Uterus (tissue), 4 donors: ENCODE results near the gene SLFN14. TPM values are rescaled to one million over a fixed set of nuclear protein-coding genes. Genes with fewer than 3 reads are reported as not detected.

Experiments used
- DNase-seq, 2 donors: peaks; one replicate each; pipeline ENCODE4 v3.0.0-alpha.2; 2019 to 2020
- H3K27ac ChIP-seq, 2 donors: fragments of 200-600 bp; sonication (generic); 1 replicate in 1 of 2; 2 replicates in 1 of 2; pipeline ENCODE4 v1.5.1; 2016 to 2018
- H3K27me3 ChIP-seq, 2 donors: fragments of 200-600 bp; sonication (generic); one replicate each; pipeline ENCODE4 v1.5.1; 2018 to 2019; ENCODE audit warnings: control low read depth in 1 of 2
- H3K36me3 ChIP-seq, 2 donors: fragments of 200-600 bp; sonication (generic); one replicate each; pipeline ENCODE4 v1.5.1; 2019; ENCODE audit warnings: control low read depth in 1 of 2
- H3K4me1 ChIP-seq, 2 donors: fragments of 200-600 bp; sonication (generic); one replicate each; pipeline ENCODE4 v1.5.1; 2018 to 2019; ENCODE audit warnings: control low read depth in 1 of 2
- H3K4me3 ChIP-seq, 2 donors: fragments of 200-600 bp; sonication (generic); 1 replicate in 1 of 2; 2 replicates in 1 of 2; pipeline ENCODE4 v1.5.1; 2018 to 2019; ENCODE audit warnings: mild to moderate bottlenecking in 1 of 2
- H3K9me3 ChIP-seq, 2 donors: fragments of 200-600 bp; sonication (generic); one replicate each; pipeline ENCODE4 v1.5.1; 2019; ENCODE audit warnings: control low read depth in 1 of 2
- POLR2A ChIP-seq, 2 donors: fragments of 450-650 bp; IDR thresholded peaks; one replicate each; pipeline ENCODE4 v1.6.1; 2016; ENCODE audit warnings: antibody characterized with exemption in 2 of 2, mild to moderate bottlenecking in 1 of 2, moderate library complexity in 1 of 2
- intact Hi-C: fragments of 100-400 bp; cut with DNase I; formaldehyde crosslinking; loops from one replicate; pipeline ENCODE4 v1.15.1; 2023; ENCODE audit warnings: low total_unique reads
- total RNA-seq, 4 donors: library from RNA; depleted of rRNA in 3 of 4; stranded (reverse); fragments of >200 nt in 3 of 4; gene quantifications; one replicate each; pipeline versions ENCODE4 v1.1.0 to v1.2.4, GENCODE V29; 2014 to 2023
- TF ChIP-seq, protein P1 (sequence below), 4 experiments: fragments of 200-600 bp in 2 of 4; fragments of 450-650 bp in 2 of 4; sonication (generic) in 2 of 4; IDR thresholded peaks; one replicate each; pipeline ENCODE4 v1.5.1; 2016 to 2019; ENCODE audit warnings: antibody characterized with exemption in 4 of 4, mild to moderate bottlenecking in 2 of 4, moderate library complexity in 1 of 4
- donor health status: DM: yes; HTN: yes; CAD: no.

The SLFN14 gene
- total RNA-seq, 4 donors from 2014 or later: 0.76 TPM; not detected in 3

DNA sequence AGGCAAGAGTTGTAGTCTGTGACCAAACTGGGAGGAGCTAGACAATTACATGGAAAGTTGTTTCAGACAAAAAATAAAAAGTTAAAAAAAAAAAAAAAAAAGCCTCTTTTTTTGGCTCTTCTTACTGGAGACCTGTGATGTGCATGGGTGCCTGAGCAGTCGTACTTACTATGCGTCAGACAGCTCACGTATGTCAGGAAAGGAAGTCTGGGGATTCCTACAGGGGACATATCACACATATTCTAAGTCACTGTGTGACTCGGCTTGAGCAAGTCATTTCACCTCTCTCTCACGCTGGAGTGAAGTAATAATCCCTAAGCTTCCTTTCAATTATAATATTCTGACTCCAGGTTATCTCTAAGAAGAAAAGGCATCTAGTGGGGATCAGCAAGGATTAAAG, 6.0 kb downstream of the SLFN14 start:
- TF ChIP-seq, protein P1, sequence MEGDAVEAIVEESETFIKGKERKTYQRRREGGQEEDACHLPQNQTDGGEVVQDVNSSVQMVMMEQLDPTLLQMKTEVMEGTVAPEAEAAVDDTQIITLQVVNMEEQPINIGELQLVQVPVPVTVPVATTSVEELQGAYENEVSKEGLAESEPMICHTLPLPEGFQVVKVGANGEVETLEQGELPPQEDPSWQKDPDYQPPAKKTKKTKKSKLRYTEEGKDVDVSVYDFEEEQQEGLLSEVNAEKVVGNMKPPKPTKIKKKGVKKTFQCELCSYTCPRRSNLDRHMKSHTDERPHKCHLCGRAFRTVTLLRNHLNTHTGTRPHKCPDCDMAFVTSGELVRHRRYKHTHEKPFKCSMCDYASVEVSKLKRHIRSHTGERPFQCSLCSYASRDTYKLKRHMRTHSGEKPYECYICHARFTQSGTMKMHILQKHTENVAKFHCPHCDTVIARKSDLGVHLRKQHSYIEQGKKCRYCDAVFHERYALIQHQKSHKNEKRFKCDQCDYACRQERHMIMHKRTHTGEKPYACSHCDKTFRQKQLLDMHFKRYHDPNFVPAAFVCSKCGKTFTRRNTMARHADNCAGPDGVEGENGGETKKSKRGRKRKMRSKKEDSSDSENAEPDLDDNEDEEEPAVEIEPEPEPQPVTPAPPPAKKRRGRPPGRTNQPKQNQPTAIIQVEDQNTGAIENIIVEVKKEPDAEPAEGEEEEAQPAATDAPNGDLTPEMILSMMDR (IDR thresholded peaks at IDR 0.05): no peak
- no peak for TF ChIP-seq POLR2A (IDR thresholded peaks at IDR 0.05)
- Histone ChIP-seq H3K27me3 (no peaks in the 10 kb centered on the region), H3K27ac (no peak overlapping the region), H3K9me3 (no peaks in the 10 kb centered on the region), H3K36me3 (no peaks in the 10 kb centered on the region), H3K4me3 (no peak overlapping the region), H3K4me1 (no peaks in the 10 kb centered on the region)
- DNase-seq: no peak
- intact Hi-C loops: no loop called here

DNA sequence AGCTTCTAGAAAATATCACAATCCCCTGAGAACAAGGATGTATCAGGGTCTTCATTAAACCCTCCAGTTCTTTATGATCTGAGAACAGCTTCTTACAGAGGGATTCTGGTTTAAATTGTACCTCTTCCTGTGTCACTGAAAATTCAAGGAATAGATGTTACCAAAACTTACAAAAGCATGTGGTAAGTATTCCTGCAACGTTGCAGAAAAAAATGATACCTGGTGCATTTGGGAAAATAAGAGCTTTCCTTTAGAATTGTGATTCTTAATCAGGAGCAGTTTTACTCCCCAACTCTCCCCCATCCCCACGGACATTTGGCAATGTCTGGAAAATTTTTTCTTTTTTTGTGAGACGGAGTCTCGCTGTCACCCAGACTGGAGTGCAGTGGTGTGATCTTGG, 7.3 kb downstream of the SLFN14 start:
- H3K27ac ChIP-seq: no peak overlapping the region
- no peak overlapping the region for H3K4me3 ChIP-seq
- H3K36me3 ChIP-seq: no peaks in the 10 kb centered on the region
- intact Hi-C loops: no loop called here
- DNase-seq: no peak
- no peaks in the 10 kb centered on the region for H3K4me1 ChIP-seq
- no peaks in the 10 kb centered on the region for H3K27me3 ChIP-seq
- no peaks in the 10 kb centered on the region for H3K9me3 ChIP-seq
- no peak for TF ChIP-seq POLR2A (IDR thresholded peaks at IDR 0.05)
- TF ChIP-seq, protein P1 (IDR thresholded peaks at IDR 0.05): no peak

DNA sequence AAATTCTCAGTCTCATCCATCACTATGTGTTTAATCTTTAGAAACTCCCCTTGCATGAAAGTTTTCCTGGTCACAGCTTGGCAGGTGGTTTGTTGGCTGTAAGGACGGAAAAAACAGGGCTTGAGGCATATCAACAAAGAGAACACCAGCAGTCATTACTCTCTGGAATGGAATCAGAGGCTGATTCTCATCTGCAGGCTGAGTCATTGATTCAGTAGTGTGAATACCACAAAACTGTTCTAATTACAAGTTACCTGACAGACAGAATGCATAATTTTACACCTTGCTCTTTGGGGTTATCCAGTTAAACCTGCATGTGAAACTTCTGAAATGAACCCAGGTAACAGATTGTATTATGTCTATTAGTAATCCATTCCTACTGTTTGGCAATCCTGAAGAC, 11.6 kb downstream of the SLFN14 start:
- TF ChIP-seq, protein P1 (IDR thresholded peaks at IDR 0.05): no peak
- TF ChIP-seq POLR2A (IDR thresholded peaks at IDR 0.05): no peak
- Histone ChIP-seq H3K4me3 (no peak overlapping the region), H3K36me3 (no peaks in the 10 kb centered on the region), H3K27ac (no peak overlapping the region), H3K4me1 (no peaks in the 10 kb centered on the region), H3K9me3 (no peaks in the 10 kb centered on the region), H3K27me3 (no peaks in the 10 kb centered on the region)
- intact Hi-C loops: no loop called here
- no peak for DNase-seq

DNA sequence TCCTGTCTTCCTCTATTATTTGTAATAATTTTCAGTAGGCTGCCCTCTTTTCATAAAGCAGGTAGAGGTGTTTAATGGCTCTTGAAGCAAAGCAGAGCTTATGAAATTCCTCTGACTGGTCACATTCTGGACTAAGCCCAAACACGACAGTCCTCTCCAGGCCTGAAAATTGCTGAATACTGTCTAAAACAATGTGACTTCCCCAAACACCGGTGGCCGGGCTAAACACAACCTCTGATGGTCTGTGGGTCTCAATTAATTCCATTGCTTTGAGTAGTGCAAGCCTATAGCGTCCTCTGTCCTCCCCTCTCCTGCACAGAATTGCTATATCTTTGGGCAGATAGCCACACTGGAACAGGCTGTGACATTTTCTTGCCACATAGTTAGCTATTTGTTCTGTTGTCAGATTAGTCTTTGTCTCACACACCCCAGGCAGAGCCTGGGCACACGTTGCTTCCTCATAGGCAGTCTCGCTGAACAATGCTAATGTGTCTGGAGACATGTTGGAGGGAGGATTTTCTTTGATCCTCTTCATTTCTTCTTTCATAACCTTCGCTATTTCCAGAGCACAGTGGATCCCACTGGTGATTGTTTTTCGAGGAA, 12.3 kb downstream of the SLFN14 start:
- no peak for DNase-seq
- no peak overlapping the region for H3K4me3 ChIP-seq
- H3K9me3 ChIP-seq: no peaks in the 10 kb centered on the region
- H3K27me3 ChIP-seq: no peaks in the 10 kb centered on the region
- intact Hi-C loops: no loop called here
- no peaks in the 10 kb centered on the region for H3K36me3 ChIP-seq
- no peak overlapping the region for H3K27ac ChIP-seq
- TF ChIP-seq, protein P1 (IDR thresholded peaks at IDR 0.05): no peak
- TF ChIP-seq POLR2A (IDR thresholded peaks at IDR 0.05): no peak
- no peaks in the 10 kb centered on the region for H3K4me1 ChIP-seq

DNA sequence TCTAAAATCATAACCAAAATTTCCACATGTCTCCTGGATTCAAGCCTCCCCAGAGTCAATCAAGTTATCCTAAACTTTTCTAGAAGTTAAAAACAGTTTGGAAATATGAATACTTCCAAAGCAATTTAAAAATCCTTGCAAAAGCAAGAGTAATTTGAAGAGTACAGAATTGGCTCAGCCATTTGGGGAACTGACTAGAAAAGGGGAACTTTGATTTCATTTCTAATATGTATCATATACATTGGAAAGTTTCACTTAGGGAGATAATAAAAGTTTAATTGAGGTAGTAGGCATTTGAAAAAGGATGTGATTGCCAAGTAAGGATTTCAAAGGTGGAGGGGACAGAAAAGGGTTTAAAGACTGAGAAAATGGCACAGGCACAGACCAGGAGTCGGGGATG, 14.1 kb downstream of the SLFN14 start:
- H3K4me1 ChIP-seq: no peaks in the 10 kb centered on the region
- TF ChIP-seq, protein P1 (IDR thresholded peaks at IDR 0.05): no peak
- no peak for TF ChIP-seq POLR2A (IDR thresholded peaks at IDR 0.05)
- no peak for DNase-seq
- no peaks in the 10 kb centered on the region for H3K27me3 ChIP-seq
- H3K4me3 ChIP-seq: no peak overlapping the region
- no peaks in the 10 kb centered on the region for H3K36me3 ChIP-seq
- intact Hi-C loops: no loop called here
- H3K9me3 ChIP-seq: no peaks in the 10 kb centered on the region
- H3K27ac ChIP-seq: no peak overlapping the region
